Suprapubic skin (tissue), 4 donors: ENCODE results near the gene C4orf33.

ENCODE experiments used
- POLR2A ChIP-seq, 2 donors: fragments of 450-650 bp; IDR thresholded peaks; one replicate each; pipeline ENCODE4 v1.6.1; 2017; ENCODE audit warnings: antibody characterized with exemption in 2 of 2, mild to moderate bottlenecking in 2 of 2, moderate library complexity in 2 of 2
- POLR2AphosphoS5 ChIP-seq, 3 donors: sonication (generic); formaldehyde crosslinking; IDR thresholded peaks; one replicate each; pipeline ENCODE4 v1.6.1; 2017; ENCODE audit warnings: antibody characterized with exemption in 3 of 3
- TF ChIP-seq, protein P1 (sequence below), 2 donors: fragments of 200-600 bp in 1 of 2; fragments of 450-650 bp in 1 of 2; sonication (generic) in 1 of 2; IDR thresholded peaks; one replicate each; pipeline ENCODE4 v1.5.1; 2016 to 2019; ENCODE audit warnings: antibody characterized with exemption in 2 of 2, mild to moderate bottlenecking in 1 of 2, moderate library complexity in 1 of 2

DNA sequence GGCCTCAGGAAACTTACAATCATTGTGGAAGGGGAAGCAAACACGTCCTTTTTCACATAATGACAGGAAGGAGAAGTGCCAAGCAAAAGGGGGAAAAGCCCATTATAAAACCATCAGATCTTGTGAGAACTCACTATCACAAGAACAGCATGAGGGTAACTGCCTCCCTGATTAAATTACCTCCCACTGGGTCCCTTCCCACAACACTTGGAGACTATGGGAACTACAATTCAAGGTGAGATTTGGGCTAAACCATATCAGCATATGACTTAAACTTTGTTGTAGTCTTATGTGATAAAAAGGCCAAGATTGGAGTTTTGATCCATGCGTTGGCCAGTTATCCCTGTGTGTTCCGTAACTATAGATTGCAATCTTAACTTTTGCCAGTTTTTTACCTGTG, 68.3 kb downstream of the C4orf33 start:
- TF ChIP-seq, protein P1, sequence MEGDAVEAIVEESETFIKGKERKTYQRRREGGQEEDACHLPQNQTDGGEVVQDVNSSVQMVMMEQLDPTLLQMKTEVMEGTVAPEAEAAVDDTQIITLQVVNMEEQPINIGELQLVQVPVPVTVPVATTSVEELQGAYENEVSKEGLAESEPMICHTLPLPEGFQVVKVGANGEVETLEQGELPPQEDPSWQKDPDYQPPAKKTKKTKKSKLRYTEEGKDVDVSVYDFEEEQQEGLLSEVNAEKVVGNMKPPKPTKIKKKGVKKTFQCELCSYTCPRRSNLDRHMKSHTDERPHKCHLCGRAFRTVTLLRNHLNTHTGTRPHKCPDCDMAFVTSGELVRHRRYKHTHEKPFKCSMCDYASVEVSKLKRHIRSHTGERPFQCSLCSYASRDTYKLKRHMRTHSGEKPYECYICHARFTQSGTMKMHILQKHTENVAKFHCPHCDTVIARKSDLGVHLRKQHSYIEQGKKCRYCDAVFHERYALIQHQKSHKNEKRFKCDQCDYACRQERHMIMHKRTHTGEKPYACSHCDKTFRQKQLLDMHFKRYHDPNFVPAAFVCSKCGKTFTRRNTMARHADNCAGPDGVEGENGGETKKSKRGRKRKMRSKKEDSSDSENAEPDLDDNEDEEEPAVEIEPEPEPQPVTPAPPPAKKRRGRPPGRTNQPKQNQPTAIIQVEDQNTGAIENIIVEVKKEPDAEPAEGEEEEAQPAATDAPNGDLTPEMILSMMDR (IDR thresholded peaks at IDR 0.05) = no peak
- TF ChIP-seq POLR2A (IDR thresholded peaks at IDR 0.05) (no peak), POLR2AphosphoS5 (IDR thresholded peaks at IDR 0.05) (no peak)
